Esophagus muscularis mucosa (tissue), 4 donors: Measurements from ENCODE around the gene CXCL8.

Experiments used
- EP300 ChIP-seq: sonication (generic); formaldehyde crosslinking; IDR thresholded peaks from one replicate; pipeline ENCODE4 v1.6.1; 2017; ENCODE audit warnings: antibody characterized with exemption
- POLR2A ChIP-seq: fragments of 450-650 bp; IDR thresholded peaks from one replicate; pipeline ENCODE4 v1.6.1; 2017; ENCODE audit warnings: antibody characterized with exemption, moderate library complexity, mild to moderate bottlenecking, low read depth
- POLR2AphosphoS5 ChIP-seq, 2 donors: sonication (generic); formaldehyde crosslinking; IDR thresholded peaks; one replicate each; pipeline ENCODE4 v1.6.1; 2017; ENCODE audit warnings: antibody characterized with exemption in 2 of 2
- TF ChIP-seq, protein P1 (sequence below), 3 experiments: fragments of 200-600 bp in 2 of 3; fragments of 450-650 bp in 1 of 3; sonication (generic) in 2 of 3; IDR thresholded peaks; one replicate each; pipeline ENCODE4 v1.5.1; 2017 to 2019; ENCODE audit warnings: antibody characterized with exemption in 3 of 3, mild to moderate bottlenecking in 2 of 3, moderate library complexity in 1 of 3

- TF ChIP-seq, protein P1, sequence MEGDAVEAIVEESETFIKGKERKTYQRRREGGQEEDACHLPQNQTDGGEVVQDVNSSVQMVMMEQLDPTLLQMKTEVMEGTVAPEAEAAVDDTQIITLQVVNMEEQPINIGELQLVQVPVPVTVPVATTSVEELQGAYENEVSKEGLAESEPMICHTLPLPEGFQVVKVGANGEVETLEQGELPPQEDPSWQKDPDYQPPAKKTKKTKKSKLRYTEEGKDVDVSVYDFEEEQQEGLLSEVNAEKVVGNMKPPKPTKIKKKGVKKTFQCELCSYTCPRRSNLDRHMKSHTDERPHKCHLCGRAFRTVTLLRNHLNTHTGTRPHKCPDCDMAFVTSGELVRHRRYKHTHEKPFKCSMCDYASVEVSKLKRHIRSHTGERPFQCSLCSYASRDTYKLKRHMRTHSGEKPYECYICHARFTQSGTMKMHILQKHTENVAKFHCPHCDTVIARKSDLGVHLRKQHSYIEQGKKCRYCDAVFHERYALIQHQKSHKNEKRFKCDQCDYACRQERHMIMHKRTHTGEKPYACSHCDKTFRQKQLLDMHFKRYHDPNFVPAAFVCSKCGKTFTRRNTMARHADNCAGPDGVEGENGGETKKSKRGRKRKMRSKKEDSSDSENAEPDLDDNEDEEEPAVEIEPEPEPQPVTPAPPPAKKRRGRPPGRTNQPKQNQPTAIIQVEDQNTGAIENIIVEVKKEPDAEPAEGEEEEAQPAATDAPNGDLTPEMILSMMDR (IDR thresholded peaks at IDR 0.05) = no peak
- TF ChIP-seq POLR2A (no peak), POLR2AphosphoS5 (IDR thresholded peaks at IDR 0.05) (no peak), EP300 (no peak)
These were observed 42.2 kb upstream of the CXCL8 start for GRCh38 chr4:73698217-73698616.
